VCaP (cell line): ENCODE results near the gene CIT.

Source experiments
- H3K27ac ChIP-seq: fragments of 450-650 bp; 2 replicates; pipeline ENCODE4 v1.5.1; 2017
- TF ChIP-seq, protein P1 (sequence below): fragments of 450-650 bp; conservative IDR thresholded peaks from 2 replicates; pipeline ENCODE4 v1.5.1; 2017; ENCODE audit warnings: mild to moderate bottlenecking, moderate library complexity

The CIT gene

GRCh38 chr12:119822046-119822445 is 55.1 kb downstream of the CIT start:
- TF ChIP-seq, protein P1, sequence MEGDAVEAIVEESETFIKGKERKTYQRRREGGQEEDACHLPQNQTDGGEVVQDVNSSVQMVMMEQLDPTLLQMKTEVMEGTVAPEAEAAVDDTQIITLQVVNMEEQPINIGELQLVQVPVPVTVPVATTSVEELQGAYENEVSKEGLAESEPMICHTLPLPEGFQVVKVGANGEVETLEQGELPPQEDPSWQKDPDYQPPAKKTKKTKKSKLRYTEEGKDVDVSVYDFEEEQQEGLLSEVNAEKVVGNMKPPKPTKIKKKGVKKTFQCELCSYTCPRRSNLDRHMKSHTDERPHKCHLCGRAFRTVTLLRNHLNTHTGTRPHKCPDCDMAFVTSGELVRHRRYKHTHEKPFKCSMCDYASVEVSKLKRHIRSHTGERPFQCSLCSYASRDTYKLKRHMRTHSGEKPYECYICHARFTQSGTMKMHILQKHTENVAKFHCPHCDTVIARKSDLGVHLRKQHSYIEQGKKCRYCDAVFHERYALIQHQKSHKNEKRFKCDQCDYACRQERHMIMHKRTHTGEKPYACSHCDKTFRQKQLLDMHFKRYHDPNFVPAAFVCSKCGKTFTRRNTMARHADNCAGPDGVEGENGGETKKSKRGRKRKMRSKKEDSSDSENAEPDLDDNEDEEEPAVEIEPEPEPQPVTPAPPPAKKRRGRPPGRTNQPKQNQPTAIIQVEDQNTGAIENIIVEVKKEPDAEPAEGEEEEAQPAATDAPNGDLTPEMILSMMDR = no peak
- H3K27ac ChIP-seq = no peak overlapping the region

GRCh38 chr12:119819322-119819721 is 57.8 kb downstream of the CIT start:
- H3K27ac ChIP-seq = no peak overlapping the region
- TF ChIP-seq, protein P1 = no peak

- TF ChIP-seq, protein P1 = no peak
- H3K27ac ChIP-seq = no peak overlapping the region
Measured at GRCh38 chr12:119817546-119818343, 59.4 kb downstream of the CIT start.

GRCh38 chr12:119809023-119809422 is 68.1 kb downstream of the CIT start:
- TF ChIP-seq, protein P1 = no peak
- H3K27ac ChIP-seq = no peak overlapping the region

DNA sequence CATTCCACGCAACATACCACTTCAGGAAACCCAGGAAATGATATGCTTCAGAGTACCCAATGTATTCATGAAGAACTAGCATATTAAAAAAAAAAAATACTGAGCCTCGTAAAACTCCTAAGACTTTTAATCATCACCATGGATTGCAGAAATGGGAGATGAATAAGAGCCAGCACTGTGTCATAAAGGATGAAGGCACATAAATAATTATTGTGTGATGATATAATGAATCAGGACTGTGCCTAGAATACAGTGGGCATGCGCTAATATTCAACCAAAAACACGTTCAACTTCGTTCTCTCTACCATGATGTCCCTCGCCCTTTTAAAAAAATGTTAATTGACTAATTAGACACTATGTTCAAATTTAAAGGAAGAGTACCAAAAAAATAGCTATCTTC is 68.7 kb downstream of the CIT start:
- no peak overlapping the region for H3K27ac ChIP-seq
- TF ChIP-seq, protein P1 = no peak

DNA sequence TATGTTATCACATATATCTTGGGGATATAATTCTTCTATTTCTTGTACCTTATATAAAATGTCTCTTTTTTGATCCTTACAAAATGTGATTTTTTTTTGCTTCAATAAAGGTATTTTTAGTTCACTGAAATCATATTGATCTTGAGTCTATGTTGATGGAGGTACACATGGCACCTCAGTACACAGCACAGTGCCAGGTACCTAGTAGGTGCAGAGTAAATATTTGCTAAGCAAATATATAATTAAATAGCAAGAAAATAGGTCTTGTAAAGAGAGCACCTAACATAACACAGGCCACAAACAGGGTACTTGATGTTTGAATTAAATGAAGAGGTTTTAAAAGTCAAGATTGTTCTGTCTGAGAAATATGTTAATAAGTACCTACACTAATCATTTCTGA is 69.7 kb downstream of the CIT start:
- no peak overlapping the region for H3K27ac ChIP-seq
- TF ChIP-seq, protein P1 = no peak

- H3K27ac ChIP-seq = no peak overlapping the region
- TF ChIP-seq, protein P1 = peak; percentile 62
Measured at GRCh38 chr12:119804011-119804641, 73.0 kb downstream of the CIT start.
